HFFc6 (cell line): ENCODE results near the gene LRIG2. TPM values are rescaled to one million over a fixed set of nuclear protein-coding genes. Genes with fewer than 3 reads are reported as not detected.

Source experiments
- DNase-seq: peaks from one replicate; pipeline ENCODE4 v3.0.0-alpha.2; 2018
- H3K27ac Mint-ChIP-seq: 2 replicates; pipeline ENCODE4 v1.8.0; 2020; ENCODE audit warnings: mild to moderate bottlenecking, mixed read lengths
- H3K27me3 Mint-ChIP-seq: 2 replicates; pipeline ENCODE4 v1.8.0; 2021; ENCODE audit warnings: mild to moderate bottlenecking, moderate library complexity, mixed read lengths; ENCODE audit not compliant: insufficient read depth
- H3K36me3 Mint-ChIP-seq: 2 replicates; pipeline ENCODE4 v1.8.0; 2021; ENCODE audit warnings: low read depth, mixed read lengths
- H3K4me1 Mint-ChIP-seq: 2 replicates; pipeline ENCODE4 v1.8.0; 2020; ENCODE audit warnings: low read depth, mixed read lengths
- H3K4me3 Mint-ChIP-seq: 2 replicates; pipeline ENCODE4 v1.8.0; 2020; ENCODE audit warnings: mild to moderate bottlenecking, moderate library complexity, mixed read lengths
- H3K9me3 Mint-ChIP-seq: 2 replicates; pipeline ENCODE4 v1.8.0; 2020; ENCODE audit warnings: mild to moderate bottlenecking, mixed read lengths
- total RNA-seq, 6 experiments: library from RNA; stranded (reverse); fragmentation: NEBNext Ultra II Directional; extraction: Animal tissue kit (Norgen Biotek cat#: 25700); gene quantifications; 2 replicates in 1 of 6; 3 replicates in 5 of 6; pipeline ENCODE4 v1.2.3, GENCODE V29; 2021
- TF ChIP-seq, protein P1 (sequence below): fragments of 200-600 bp; sonication (generic); IDR thresholded peaks from 2 replicates; pipeline ENCODE4 v1.5.0; 2021; ENCODE audit warnings: antibody characterized with exemption, mild to moderate bottlenecking

The LRIG2 gene
- total RNA-seq, 6 experiments from 2014 or later = 5.6 to 8.5 (median 7.4) TPM

DNA sequence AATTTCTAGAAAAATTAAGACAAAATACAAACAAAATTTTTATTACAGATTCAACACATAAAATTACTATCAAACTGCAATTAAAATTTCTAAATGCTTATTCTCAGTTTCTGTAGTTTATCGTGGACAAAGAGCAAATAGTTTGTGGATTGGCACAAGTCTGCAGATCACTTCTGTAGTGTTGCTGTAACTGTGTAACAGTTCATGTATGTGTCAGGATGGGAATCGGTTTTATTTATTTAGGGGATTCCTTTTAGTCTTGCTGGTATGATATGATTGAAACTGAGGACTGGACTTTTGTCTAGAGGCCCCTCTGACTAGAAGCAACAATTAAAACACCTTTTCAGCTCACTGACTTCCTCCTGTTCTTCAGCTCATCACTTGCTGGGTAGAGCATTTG is 60.8 kb downstream of the LRIG2 start:
- Mint-ChIP-seq H3K4me1 (no peaks in the 10 kb centered on the region), H3K27me3 (no peaks in the 10 kb centered on the region; the same call in 1 of the 2 replicates), H3K9me3 (no peaks in the 10 kb centered on the region), H3K36me3 (no peaks in the 10 kb centered on the region), H3K4me3 (no peak overlapping the region), H3K27ac (no peak overlapping the region)
- TF ChIP-seq, protein P1, sequence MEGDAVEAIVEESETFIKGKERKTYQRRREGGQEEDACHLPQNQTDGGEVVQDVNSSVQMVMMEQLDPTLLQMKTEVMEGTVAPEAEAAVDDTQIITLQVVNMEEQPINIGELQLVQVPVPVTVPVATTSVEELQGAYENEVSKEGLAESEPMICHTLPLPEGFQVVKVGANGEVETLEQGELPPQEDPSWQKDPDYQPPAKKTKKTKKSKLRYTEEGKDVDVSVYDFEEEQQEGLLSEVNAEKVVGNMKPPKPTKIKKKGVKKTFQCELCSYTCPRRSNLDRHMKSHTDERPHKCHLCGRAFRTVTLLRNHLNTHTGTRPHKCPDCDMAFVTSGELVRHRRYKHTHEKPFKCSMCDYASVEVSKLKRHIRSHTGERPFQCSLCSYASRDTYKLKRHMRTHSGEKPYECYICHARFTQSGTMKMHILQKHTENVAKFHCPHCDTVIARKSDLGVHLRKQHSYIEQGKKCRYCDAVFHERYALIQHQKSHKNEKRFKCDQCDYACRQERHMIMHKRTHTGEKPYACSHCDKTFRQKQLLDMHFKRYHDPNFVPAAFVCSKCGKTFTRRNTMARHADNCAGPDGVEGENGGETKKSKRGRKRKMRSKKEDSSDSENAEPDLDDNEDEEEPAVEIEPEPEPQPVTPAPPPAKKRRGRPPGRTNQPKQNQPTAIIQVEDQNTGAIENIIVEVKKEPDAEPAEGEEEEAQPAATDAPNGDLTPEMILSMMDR = no peak
- DNase-seq = no peak

DNA sequence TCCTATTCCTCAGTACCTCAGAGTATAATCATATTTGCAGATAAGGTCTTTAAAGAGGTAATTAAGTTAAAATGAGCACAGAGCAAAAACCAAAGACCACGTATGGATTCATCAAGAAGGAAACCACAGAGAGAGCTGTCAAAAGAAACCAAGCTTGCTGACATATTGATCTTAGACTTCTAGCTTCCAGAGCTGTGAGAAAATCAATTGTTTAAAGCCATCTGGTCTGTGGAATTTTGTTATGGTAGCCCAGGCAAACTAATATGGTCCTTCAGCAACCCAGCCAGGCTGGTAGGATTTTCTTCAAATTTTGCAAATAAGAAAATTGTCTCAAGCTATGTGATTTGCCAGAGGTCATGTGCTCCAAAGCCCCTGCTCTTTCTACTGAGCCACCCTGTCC is 62.5 kb downstream of the LRIG2 start:
- Mint-ChIP-seq H3K27me3 (no peaks in the 10 kb centered on the region; the same call in 1 of the 2 replicates), H3K27ac (no peak overlapping the region), H3K9me3 (no peaks in the 10 kb centered on the region), H3K4me3 (no peak overlapping the region), H3K4me1 (peaks cover 1% of the 10 kb centered on the region), H3K36me3 (no peaks in the 10 kb centered on the region)
- DNase-seq = no peak
- TF ChIP-seq, protein P1 = no peak

- Mint-ChIP-seq H3K4me1 (peaks cover 12% of the 10 kb centered on the region), H3K36me3 (no peaks in the 10 kb centered on the region), H3K4me3 (no peak overlapping the region), H3K9me3 (no peaks in the 10 kb centered on the region), H3K27ac (no peak overlapping the region), H3K27me3 (no peaks in the 10 kb centered on the region; the same call in 1 of the 2 replicates)
- TF ChIP-seq, protein P1 = no peak
- no peak for DNase-seq
Measured at GRCh38 chr1:113136476-113136875, 63.5 kb downstream of the LRIG2 start.

DNA sequence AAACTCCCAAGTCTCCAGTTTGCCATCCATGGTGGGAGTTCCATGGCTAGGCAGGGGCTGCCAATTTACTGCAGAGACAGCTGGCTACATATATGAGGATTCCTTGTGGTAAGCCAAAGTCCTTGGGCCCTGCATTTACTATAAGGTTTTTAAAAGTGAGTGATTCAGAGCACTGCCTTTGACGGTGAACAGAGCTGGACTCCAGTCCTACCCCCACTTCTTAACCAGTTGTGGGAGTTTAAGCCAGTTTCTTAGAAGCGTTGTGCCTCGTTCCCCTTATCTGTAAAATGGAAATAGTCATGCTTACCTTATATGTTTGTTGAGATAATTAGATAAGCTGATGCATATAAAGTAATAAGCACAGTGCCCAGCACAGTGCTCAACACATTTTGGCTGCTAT is 64.6 kb downstream of the LRIG2 start:
- no peak for DNase-seq
- Mint-ChIP-seq H3K36me3 (no peaks in the 10 kb centered on the region), H3K4me3 (no peak overlapping the region), H3K9me3 (no peaks in the 10 kb centered on the region), H3K27ac (no peak overlapping the region), H3K4me1 (peaks cover 22% of the 10 kb centered on the region), H3K27me3 (no peaks in the 10 kb centered on the region; the same call in 1 of the 2 replicates)
- TF ChIP-seq, protein P1 = no peak

DNA sequence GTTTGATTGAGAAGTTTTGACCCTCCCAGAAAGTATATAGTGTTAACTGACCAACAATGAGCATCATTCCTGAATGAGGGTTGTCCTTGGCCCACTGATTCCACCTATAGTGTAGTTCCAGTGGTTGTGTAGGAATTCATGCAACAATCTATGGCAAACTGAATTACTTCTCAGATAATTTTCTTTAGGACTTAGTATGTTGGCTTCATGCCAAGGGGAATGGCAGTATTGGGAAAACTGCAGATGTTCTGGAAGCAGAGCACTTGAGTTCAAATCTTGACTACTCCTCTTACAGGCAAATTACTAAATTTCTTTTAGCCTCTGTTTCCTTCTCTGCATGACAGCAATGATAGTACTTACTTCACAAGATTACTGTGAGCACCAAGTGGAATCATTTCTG is 65.8 kb downstream of the LRIG2 start:
- H3K27ac Mint-ChIP-seq = no peak overlapping the region
- no peak overlapping the region for H3K4me3 Mint-ChIP-seq
- H3K4me1 Mint-ChIP-seq = peaks cover 30% of the 10 kb centered on the region
- TF ChIP-seq, protein P1 = no peak
- no peaks in the 10 kb centered on the region for H3K9me3 Mint-ChIP-seq
- H3K36me3 Mint-ChIP-seq = no peaks in the 10 kb centered on the region
- DNase-seq = no peak
- no peaks in the 10 kb centered on the region; the same call in 1 of the 2 replicates for H3K27me3 Mint-ChIP-seq

GRCh38 chr1:113140176-113140575 is 67.2 kb downstream of the LRIG2 start:
- Mint-ChIP-seq H3K4me3 (no peak overlapping the region), H3K4me1 (peaks cover 30% of the 10 kb centered on the region), H3K9me3 (no peaks in the 10 kb centered on the region), H3K36me3 (no peaks in the 10 kb centered on the region), H3K27me3 (no peaks in the 10 kb centered on the region), H3K27ac (0 out of 2 replicates have a peak overlapping the region, but pooled peaks have one; percentile 84)
- TF ChIP-seq, protein P1 = no peak
- no peak for DNase-seq
